Astrocyte (in vitro differentiated cells and primary cell): ENCODE results near the gene RPLP2. TPM values are rescaled to one million over a fixed set of nuclear protein-coding genes. Genes with fewer than 3 reads are reported as not detected.
A peak's percentile ranks its signal among the peaks of the same experiment; 100 is the strongest.

Experiments
- DNase-seq: peaks from one replicate; pipeline ENCODE4 v3.0.0-alpha.2; 2010; ENCODE audit warnings: low read depth
- FAIRE-seq: peaks from 2 replicates; lab custom pipeline; 2011; peaks lifted over from hg19 to GRCh38; lab: Jason Lieb, UNC
- H2AFZ ChIP-seq: 2 replicates; pipeline ENCODE4 v1.6.0; 2012; ENCODE audit warnings: low read depth, low read length, inconsistent platforms
- H3K27ac ChIP-seq: 2 replicates; pipeline ENCODE4 v1.5.1; 2011; ENCODE audit warnings: low read depth, low read length, inconsistent platforms
- H3K27me3 ChIP-seq: 2 replicates; pipeline ENCODE4 v1.6.0; 2011; ENCODE audit warnings: low read length, inconsistent platforms; ENCODE audit not compliant: insufficient read depth
- H3K36me3 ChIP-seq: 2 replicates; pipeline ENCODE4 v1.5.1; 2011; ENCODE audit warnings: low read length, inconsistent platforms; ENCODE audit not compliant: insufficient read depth
- H3K4me1 ChIP-seq: 2 replicates; pipeline ENCODE4 v1.5.1; 2011; ENCODE audit warnings: low read length, inconsistent platforms; ENCODE audit not compliant: insufficient read depth
- H3K4me2 ChIP-seq: 2 replicates; pipeline ENCODE4 v1.6.0; 2012; ENCODE audit warnings: low read length, inconsistent platforms
- H3K4me3 ChIP-seq: 2 replicates; pipeline ENCODE4 v1.5.1; 2011; ENCODE audit warnings: low read depth, mild to moderate bottlenecking, low read length, inconsistent platforms; ENCODE audit not compliant: insufficient read depth
- H3K79me2 ChIP-seq: 2 replicates; pipeline ENCODE4 v1.6.0; 2012; ENCODE audit warnings: mild to moderate bottlenecking, low read length, inconsistent platforms; ENCODE audit not compliant: insufficient read depth
- H3K9ac ChIP-seq: 2 replicates; pipeline ENCODE4 v1.6.0; 2012; ENCODE audit warnings: mild to moderate bottlenecking, low read length, inconsistent platforms
- H3K9me3 ChIP-seq: 2 replicates; pipeline ENCODE4 v1.5.1; 2012; ENCODE audit warnings: low read depth, mild to moderate bottlenecking, low read length, inconsistent platforms; ENCODE audit not compliant: insufficient read depth
- H4K20me1 ChIP-seq: 2 replicates; pipeline ENCODE4 v1.6.0; 2012; ENCODE audit warnings: low read length, inconsistent platforms; ENCODE audit not compliant: insufficient read depth
- H3K27ac Mint-ChIP-seq: one replicate; pipeline ENCODE4 v1.8.0; 2021; ENCODE audit warnings: mild to moderate bottlenecking, mixed read lengths; ENCODE audit not compliant: unreplicated experiment
- H3K27me3 Mint-ChIP-seq: one replicate; pipeline ENCODE4 v1.8.0; 2021; ENCODE audit warnings: low read depth, mixed read lengths; ENCODE audit not compliant: unreplicated experiment
- H3K36me3 Mint-ChIP-seq: one replicate; pipeline ENCODE4 v1.8.0; 2021; ENCODE audit warnings: low read depth, mixed read lengths; ENCODE audit not compliant: unreplicated experiment
- H3K4me1 Mint-ChIP-seq: one replicate; pipeline ENCODE4 v1.8.0; 2021; ENCODE audit warnings: low read depth, mixed read lengths; ENCODE audit not compliant: unreplicated experiment
- H3K4me3 Mint-ChIP-seq: one replicate; pipeline ENCODE4 v1.8.0; 2021; ENCODE audit warnings: mild to moderate bottlenecking, moderate library complexity, mixed read lengths; ENCODE audit not compliant: unreplicated experiment
- H3K9me3 Mint-ChIP-seq: one replicate; pipeline ENCODE4 v1.8.0; 2021; ENCODE audit warnings: mild to moderate bottlenecking, mixed read lengths; ENCODE audit not compliant: unreplicated experiment
- CTCF ChIP-seq: IDR thresholded peaks from 2 replicates; pipeline ENCODE4 v1.5.1; 2011; ENCODE audit warnings: low read depth, mild to moderate bottlenecking, inconsistent platforms, low read length, moderate library complexity; ENCODE audit not compliant: insufficient read depth
- EZH2 ChIP-seq: IDR thresholded peaks from 2 replicates; pipeline ENCODE4 v1.6.1; 2012; ENCODE audit warnings: mild to moderate bottlenecking, low read length, inconsistent platforms; ENCODE audit not compliant: insufficient read depth
- total RNA-seq: library from RNA; stranded (reverse); gene quantifications from 2 replicates; pipeline ENCODE4 v1.2.1, GENCODE V29; 2021

RPLP2 gene
- total RNA-seq, 1 donor from 2014 or later: 1,666 TPM

DNA sequence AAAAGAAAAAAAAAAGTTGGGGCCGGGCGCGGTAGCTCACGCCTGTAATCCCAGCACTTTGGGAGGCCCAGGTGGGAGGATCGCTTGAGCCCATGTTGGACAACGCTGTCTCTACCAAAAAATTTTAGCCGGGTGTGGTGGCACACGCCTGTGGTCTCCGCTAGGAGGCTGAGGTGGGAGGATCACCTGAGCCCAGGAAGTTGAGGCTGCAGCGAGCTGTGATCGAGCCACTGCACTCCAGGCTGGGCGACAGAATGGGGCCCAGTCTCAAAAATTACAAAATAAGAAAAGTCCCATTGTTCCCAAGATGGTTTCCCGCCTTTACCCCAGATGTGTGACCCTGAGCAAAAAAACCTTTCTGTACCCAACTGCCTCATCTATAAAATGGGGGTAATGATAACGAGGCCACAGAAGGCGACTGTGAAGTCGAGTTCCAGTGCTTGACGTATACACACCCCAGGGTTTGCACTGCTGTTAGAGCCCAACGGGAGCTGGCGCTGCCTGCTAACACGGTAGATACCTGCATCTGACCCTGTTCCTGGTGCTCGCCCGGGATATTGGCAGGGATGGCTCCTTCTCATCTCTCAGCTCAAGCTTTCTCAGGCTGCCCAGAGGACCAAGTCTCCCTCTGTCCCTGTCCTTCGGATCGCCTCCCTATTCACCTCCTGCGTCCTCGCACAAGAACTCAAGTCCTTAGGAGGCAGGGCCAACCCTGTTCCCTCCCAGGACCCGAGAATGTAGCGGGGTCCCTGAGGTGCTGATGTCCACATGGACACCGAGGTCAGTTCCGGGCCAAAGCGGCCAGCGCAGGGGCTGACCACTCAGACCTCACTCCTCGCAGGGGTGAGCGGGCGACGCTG, 1.1 kb upstream of the RPLP2 start:
- no peak for DNase-seq
- Mint-ChIP-seq H3K27ac (peak overlapping the region; percentile 99), H3K36me3 (peaks cover 14% of the 10 kb centered on the region), H3K4me3 (peak overlapping the region; percentile 95), H3K9me3 (no peaks in the 10 kb centered on the region), H3K4me1 (peaks cover 18% of the 10 kb centered on the region), H3K27me3 (no peaks in the 10 kb centered on the region)
- Histone ChIP-seq H4K20me1 (peaks cover 37% of the 10 kb centered on the region), H3K27ac (peak overlapping the region; percentile 99), H3K9me3 (no peaks in the 10 kb centered on the region), H3K79me2 (peaks cover 67% of the 10 kb centered on the region), H3K27me3 (no peaks in the 10 kb centered on the region), H3K4me3 (peak overlapping the region; percentile 87), H2AFZ (peak overlapping the region; percentile 93), H3K4me2 (peak overlapping the region; percentile 92), H3K36me3 (peaks cover 23% of the 10 kb centered on the region), H3K9ac (peak overlapping the region; percentile 94), H3K4me1 (peaks cover 34% of the 10 kb centered on the region)
- TF ChIP-seq EZH2 (no peak), CTCF (no peak)
- FAIRE-seq: no peak

- no peaks in the 10 kb centered on the region for H3K9me3 ChIP-seq
- H3K36me3 Mint-ChIP-seq: peaks cover 14% of the 10 kb centered on the region
- H3K9ac ChIP-seq: peak overlapping the region; percentile 94
- peaks cover 57% of the 10 kb centered on the region for H3K79me2 ChIP-seq
- H3K27me3 ChIP-seq: no peaks in the 10 kb centered on the region
- H3K27ac ChIP-seq: peak overlapping the region; percentile 99
- FAIRE-seq: no peak
- H3K27ac Mint-ChIP-seq: peak overlapping the region; percentile 91
- TF ChIP-seq EZH2 (no peak), CTCF (no peak)
- peak overlapping the region; percentile 87 for H3K4me3 ChIP-seq
- H2AFZ ChIP-seq: no peak overlapping the region
- no peaks in the 10 kb centered on the region for H3K9me3 Mint-ChIP-seq
- H3K4me1 ChIP-seq: peaks cover 22% of the 10 kb centered on the region
- peak overlapping the region; percentile 96 for H3K4me3 Mint-ChIP-seq
- H3K4me1 Mint-ChIP-seq: peaks cover 18% of the 10 kb centered on the region
- H3K4me2 ChIP-seq: peak overlapping the region; percentile 92
- H4K20me1 ChIP-seq: peaks cover 39% of the 10 kb centered on the region
- no peak for DNase-seq
- peaks cover 23% of the 10 kb centered on the region for H3K36me3 ChIP-seq
- no peaks in the 10 kb centered on the region for H3K27me3 Mint-ChIP-seq
Observed at GRCh38 chr11:810040-810567, 337 bp downstream of the RPLP2 start.
